HG03097 (cell line): ENCODE data around the gene LRMDA.
"Not testable (repeated sequence)": the region's sequence is repeated elsewhere in the genome, so short reads cannot be mapped to it uniquely, and the experiment has no call there.

Source experiments
- ATAC-seq: cut with Tn5 transposase; IDR thresholded peaks from one replicate; pipeline ENCODE4 v1.9.1; 2021; ENCODE audit not compliant: unreplicated experiment, low FRiP score

The LRMDA gene

DNA sequence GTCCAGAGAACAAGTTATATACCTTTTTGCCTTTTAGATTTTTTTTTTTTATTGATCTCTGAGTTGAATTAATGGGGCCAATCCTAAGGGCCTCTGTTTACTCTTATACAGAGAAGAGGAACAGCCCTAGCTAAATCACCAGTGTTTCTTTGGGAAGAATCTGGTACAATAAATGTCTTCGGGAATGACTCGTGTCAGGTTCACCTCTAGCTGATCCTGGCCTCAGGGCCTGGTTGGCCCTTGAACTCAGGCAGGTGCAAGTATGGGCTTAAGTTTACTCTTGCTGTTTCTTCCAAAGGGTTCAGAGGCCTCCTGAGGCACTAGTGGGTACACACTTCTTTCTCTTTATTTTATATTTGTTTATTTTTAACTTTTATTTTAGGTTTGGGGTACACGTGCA, 71.0 kb downstream of the LRMDA start:
- no peak for ATAC-seq

DNA sequence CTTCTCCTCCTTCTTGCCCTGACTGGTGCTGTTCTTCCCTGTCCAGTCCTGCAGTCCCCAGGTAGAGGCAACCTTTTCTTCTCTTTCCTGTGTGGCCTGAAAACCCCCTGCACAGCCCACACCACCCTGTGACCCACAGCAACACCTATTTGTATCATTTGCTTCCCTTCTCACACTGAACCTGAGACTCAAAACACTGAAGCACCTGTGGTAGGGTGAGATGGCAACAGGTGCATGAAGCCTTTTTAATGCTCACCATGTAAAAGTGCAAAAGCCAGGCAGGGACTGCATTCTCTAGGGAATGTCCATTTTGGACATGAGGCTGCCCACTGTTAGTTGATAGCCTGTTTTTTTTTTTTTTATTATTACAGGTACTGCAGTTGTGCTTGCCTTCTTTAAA, 71.4 kb downstream of the LRMDA start:
- ATAC-seq: no peak

DNA sequence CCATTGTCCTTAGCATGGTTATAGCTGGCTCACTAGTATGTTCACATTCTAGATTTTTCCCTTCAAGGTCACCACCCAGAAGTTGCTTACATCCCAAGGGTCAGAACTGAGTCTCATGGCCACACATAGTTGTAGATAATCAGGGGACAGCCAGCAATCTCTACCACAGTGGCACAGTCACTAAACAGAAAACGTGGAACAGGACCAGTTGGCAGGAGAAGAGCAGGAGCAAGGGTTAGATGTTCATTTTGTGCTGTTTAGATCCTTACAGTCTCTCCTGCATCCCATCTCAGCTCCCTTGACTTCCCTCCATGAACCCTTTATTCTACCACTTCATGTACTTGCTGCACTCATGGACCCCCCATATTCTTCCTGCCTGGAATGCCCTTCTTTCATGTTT, 73.9 kb downstream of the LRMDA start:
- ATAC-seq: no peak

DNA sequence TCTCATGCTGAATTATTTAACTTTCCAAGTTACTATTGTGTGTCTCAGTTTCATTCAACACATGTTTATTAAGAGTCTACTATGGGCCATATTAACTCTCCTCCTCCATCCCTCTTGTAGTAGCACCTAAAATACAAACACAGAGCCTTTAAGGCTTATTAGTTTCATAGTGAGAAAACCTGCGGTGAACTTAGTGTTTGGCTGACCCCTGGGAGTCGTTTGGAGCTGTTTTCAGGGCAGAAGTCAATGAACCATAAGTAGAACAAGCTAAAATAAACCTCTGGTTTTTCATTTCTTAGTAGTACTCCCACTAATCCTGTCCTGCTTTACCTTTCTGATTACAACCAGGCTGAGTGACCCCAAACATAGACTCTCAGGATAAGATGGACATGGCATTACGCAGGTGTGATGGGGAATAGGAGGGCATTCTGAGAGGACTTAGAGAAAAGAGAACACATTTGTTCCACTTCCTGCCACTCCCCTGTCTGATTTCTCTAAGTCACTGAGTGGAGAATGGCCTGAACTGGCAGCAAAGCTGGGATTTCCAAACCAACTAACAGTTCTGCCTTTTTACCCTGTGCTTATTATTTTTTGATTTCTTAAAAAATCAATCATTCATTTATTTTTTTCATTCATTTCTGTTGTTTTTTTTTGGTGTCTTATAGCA, 74.5 kb downstream of the LRMDA start:
- peak; percentile 74 for ATAC-seq

DNA sequence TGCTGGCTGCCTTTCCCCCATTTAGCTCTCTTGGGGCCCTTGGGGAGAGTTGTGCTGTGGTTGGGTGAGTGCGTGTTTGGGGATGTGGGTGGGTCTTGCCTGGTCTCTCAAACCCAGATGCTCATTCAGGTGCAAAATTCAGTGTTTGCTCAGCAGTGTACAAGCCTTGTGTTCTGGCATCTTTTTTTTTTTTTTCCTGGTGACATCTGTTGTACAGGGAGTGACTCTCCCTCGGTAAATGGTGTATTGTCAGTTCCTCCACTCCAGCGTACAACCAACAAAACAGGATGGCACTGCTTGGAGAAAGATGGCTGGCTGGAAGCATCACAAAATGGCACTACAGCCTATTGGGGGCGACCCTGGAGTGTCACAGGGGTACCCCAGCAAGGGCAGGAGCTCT, 75.5 kb downstream of the LRMDA start:
- ATAC-seq: no peak

DNA sequence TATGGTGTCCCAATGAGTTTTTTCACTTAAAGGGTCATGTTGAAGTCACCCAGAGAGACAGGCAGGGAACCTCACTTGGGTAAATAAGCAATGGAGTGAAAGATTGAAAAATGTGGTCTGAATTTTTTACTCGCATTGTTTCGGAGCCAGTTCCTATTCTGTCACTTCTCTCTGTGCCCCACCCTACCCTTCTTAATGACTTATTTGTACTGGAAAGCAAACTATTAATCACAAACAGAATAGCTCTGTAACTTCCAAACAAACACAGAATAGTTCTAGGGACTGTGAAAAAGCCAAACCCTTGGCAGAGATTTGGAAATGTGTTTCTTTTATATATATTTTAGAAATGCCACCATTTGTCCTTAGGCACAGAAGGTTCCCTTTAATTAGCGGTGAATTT, 76.0 kb downstream of the LRMDA start:
- ATAC-seq: no peak

DNA sequence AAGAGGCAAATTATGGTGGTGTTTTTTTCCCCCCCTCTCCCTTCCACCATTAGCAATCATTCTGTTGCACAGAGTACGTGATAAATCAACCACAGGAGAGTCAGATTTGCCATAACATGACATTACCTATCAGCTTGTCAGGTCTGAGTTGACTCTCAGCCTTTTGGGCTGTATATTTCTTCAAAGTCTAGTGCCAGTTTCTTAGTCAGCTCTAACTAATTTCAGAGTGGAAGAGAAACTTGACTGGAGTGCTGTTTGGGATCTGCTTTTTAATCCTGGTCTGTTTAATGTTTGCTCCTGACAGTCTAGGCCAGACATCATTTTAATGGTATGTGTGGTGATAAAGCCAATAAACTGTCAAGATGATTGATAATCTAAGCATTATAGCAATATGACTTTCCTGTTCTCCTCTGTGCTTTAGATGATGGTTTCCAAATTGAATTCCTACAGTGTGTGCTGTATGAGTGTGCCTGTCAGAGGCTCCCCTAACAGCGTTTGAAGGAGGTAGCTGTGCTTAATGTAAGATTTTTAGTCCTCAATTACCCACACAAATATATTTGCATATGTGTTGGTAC, 76.9 kb downstream of the LRMDA start:
- no peak for ATAC-seq

DNA sequence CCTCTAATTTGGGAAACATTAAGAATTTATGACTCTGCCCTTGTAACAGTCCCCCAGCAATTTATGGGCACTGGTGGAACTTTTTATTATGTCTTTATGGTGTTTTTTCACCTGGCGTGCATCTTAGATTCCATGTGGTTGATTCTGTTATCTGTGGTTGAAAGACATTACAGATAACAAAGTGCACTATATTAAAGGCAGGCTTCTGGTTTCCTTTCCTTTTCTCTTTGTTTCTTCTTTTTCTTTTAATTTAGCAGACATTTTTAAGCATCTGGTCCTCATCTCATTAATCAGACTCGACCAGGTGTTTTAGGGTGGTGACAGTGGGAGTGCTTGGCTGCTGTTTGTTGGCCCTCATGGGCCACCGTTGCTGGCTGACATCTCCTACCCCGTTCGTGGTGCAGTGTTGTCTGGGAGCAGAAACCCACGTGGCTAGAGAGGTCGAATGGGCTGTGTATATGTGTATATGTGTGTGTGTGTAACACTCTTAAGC, 77.4 kb downstream of the LRMDA start:
- no peak for ATAC-seq

DNA sequence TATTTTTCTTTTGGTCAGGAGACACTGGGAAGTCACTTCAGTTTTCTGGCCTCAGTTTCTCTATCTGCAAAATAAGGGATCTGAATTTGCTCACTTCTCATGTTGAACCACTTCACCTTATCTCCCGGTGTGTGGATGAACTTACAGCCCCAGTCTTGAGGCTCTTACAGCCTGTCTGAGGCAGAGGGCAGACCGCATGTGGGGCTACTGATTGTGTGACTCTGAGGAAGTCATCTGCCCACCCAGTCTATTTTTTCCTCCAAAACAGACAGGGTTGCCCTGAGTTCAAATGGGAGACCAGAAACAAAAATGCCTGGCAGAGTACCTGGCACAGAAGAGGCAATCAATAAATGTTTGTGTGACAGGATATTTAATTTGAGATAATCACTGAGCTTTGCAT, 78.3 kb downstream of the LRMDA start:
- no peak for ATAC-seq

DNA sequence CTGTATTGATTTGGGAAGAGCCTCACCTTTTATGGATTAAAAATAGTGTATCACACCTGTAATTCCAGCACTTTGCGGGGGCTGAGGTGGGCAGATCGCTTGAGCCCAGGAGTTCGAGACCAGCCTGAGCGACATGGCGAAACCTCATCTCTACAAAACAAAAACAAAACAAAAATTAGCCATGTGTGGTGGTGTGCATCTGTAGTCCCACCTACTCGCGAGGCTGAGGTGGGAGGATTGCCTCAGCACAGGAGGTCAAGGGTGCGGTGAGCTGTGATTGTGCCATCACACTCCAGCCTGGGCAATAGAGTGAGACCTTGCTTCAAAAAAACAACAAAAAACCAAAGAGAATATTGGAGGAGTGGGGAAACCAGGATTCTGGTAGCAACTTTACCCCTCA, 79.6 kb downstream of the LRMDA start:
- ATAC-seq: no peak

DNA sequence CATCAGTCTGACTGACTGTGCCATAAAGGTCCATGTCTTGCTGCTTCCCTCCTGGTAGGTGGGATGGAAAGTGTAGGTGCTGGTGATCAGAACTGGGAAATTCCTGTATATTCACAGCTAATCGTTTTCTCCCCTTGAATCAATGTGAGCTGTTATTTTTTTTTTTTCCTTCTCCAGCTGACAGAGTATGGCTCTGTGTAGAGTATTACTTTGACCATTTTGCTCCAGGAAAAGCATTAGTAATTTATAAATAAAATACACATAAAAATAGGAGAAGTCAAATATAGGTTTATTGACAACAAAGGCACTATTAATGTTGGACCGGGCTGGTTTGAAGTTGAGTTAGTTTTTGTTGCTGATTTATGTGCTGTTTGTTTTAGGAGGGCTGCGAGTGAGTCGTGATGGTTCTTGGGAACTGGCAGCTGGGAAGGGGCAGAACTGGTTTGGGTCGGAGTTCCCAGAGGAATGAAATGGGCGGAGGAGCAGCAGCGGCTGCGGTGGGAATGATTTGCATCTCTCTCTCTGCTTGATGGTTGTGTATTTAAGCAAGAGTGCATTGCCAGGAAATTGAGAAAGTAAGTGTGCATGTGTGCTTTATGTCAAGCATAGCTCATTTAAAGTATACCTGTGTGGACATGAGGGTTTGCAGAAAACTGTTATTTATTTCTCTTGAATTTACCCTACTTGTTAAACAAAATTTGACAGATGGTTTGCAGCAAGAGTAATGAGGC, 80.9 kb downstream of the LRMDA start:
- ATAC-seq: no peak

DNA sequence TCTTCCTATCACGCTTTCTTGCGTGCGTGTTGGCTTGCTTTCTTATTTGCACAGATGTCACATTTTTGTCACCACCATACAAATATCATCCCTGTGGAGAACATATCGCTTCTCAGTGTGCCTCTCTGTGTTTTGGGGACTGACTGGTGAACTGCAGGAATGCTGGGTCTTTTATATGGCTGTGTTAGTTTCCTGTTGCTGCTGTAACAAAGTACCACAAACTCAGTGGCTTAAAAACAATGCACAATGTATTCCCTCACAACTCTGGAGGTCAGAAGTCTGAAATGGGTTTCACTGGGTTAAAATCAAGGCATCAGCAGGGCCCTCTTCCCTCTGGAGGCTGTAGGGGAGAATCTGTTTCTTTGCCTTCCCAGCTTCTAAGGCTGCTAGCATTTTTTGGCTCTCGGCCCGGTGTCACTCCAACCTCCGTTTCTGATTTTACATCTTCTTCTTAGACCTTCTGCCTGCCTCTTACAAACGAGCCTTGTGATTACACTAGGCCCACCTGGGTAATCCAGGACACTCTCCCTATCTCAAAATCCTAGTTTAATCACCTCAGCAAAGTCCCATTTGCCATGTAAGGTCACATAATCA, 82.0 kb downstream of the LRMDA start:
- no peak for ATAC-seq

DNA sequence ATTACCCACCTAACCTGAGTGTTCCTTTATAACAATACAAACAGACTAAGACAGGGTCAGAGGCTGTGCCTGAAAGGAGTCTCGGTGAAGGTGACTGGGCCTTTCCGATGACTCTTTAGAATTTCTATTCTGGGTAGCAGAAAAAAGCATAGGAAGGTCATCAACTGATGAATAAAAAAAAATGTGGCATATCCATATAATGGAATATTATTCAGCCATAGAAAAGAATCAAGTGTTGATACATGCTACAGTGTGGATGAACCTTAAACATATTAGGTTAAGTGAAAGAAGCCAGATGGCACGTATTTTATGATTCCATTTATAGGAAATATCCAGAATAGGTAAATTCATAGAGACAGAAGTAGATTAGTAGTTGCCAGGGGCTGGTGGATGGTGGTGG, 83.4 kb downstream of the LRMDA start:
- no peak for ATAC-seq

DNA sequence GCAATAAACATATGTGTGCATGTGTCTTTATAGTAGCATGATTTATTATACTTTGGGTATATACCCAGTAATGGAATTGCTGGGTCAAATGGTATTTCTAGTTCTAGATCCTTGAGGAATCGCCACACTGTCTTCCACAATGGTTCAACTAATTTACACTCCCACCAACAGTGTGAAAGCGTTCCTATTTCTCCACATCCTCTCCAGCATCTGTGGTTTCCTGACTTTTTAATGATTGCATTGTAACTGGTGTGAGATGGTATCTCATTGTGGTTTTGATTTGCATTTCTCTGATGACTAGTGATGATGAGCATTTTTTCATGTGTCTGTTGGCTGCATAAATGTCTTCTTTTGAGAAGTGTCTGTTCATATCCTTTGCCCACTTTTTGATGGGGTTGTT, 84.7 kb downstream of the LRMDA start:
- ATAC-seq: not testable (repeated sequence)

DNA sequence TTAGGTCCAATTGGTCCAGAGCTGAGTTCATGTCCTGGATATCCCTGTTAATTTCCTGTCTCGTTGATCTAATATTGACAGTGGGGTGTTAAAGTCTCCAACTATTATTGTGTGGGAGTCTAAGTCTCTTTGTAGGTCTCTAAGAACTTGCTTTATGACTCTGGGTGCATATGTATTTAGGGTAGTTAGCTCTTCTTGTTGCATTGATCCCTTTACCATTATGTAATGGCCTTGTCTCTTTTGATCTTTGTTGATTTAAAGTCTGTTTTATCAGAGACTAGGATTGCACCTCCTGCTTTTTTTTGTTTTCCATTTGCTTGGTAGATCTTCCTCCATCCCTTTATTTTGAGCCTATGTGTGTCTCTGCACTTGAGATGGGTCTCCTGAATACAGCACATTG, 87.8 kb downstream of the LRMDA start:
- ATAC-seq: not testable (repeated sequence)

DNA sequence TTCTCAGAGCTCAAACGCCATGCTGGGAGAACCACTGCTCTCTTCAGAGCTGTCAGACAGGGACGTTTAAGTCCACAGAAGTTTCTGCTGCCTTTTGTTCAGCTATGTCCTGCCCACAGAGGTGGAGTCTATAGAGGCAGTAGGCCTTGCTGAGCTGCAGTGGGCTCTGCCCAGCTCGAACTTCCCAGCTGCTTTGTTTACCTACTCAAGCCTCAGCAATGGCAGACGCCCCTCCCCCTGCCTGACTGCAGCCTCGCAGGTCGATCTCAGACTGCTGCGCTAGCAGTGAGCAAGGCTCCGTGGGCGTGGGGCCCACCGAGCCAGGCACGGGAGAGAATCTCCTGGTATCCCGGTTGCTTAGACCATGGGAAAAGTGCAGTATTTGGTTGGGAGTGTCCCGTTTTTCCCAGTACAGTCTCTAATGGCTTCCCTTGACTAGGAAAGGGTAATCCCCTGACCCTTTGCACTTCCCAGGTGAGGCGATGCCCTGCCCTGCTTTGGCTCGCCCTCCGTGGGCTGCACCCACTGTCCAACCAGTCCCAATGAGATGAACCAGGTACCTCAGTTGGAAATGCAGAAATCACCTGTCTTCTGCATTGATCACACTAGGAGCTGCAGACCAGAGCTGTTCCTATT, 89.9 kb downstream of the LRMDA start:
- ATAC-seq: not testable (repeated sequence)

DNA sequence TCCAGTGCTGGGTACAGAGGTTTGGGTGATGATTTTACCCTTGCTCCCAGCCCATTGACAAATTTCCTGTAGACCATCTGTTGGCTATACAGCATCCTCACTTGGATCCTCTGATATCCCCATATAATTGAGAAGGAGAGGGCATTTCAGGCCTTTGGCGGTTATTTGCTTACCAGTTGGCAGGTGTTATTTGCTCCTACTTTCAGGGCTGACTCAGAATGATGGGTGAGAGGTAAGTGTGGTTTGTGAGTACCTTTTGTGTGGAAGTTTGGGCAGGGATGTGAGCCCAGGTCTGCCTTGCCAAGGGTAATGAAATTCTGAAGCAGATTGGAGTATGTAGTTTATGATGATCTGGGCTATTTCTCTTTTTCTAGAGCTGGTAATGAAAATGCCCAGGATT, 93.6 kb downstream of the LRMDA start:
- no peak for ATAC-seq

DNA sequence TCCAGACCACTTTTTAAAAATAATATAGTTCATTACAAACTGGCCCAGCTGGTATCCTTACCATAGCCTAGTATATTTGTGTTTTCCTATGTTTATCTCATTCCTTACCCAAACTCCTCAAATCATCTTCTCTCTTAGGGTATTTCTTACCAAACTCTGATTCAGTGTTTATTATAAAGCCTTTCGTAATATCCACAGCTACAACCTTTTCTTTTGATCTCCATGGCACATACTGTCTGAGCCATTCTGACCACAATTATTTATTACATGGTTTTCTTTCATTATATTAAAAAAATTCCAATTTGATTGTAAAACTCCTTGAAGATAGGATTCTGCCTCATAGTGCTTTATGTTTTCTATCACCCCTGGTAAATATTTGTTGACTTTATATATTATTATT, 94.2 kb downstream of the LRMDA start:
- ATAC-seq: no peak

DNA sequence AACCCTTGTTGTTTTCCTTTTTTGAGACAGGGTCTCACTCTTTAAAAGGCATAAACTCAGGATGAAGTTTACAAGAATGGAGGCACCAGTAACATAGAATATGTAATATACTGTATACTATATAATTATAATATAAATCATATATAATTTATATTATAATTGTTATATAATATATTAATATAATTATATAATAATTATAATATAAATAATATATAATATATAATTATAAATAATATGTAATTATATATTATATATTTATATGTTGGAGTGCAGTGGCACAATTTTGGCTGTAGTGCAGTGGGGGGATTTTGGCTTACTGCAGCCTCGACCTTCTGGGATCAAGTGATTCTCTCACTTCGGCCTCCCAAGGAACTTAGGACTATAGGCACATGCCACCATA, 96.1 kb downstream of the LRMDA start:
- no peak for ATAC-seq

DNA sequence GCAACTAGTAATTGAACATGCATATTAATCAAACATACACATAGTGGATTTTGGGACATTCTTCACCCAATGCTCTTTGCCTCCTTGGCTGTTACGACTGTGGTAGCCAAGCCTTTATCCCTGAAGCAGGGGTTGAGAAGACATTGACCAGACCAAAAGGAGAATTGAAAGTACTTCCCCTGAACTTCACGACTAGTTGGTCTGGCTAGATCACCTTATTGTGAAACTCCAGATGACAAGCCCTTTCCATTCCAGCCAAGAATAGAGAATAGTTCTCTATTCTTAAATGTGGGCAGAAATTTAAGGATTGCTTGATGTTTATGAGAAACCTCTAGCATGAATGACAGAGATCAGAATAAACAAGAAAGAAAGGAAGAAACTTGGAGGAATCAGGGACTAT, 97.0 kb downstream of the LRMDA start:
- ATAC-seq: no peak

DNA sequence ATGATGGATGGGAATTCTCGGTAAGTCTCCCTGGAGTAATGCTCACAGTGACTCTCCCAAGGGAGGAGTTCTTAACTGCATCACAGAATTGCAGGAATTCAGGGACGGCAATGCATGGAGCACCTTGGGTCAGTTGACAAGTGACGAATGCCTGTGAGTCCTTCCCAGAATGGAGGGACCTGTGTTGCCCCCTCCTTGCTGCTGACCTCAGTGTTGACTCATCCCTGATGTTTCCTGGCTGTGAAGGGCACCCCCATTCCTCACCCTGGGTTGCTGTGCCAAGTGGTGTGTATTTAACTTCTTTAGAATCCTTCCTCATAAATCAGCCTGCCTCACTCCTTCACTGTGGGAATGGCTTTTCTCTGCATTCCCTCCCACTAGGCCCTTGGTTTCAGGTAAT, 98.9 kb downstream of the LRMDA start:
- ATAC-seq: no peak
